T1000 (cell line): ENCODE data around the gene RAB5A.
"Not testable (repeated sequence)": the region's sequence is repeated elsewhere in the genome, so short reads cannot be mapped to it uniquely, and the experiment has no call there.

ENCODE experiments used
- DNase-seq: peaks from one replicate; lab custom pipeline; 2025; ENCODE audit warnings: mixed read lengths; lab: John Stamatoyannopoulos, UW

RAB5A gene

GRCh38 chr3:19946832-19947548, at the start of gene RAB5A:
Gene RAB5A (plus strand): TSS chr3:19947097. CDS start chr3:19950899, 3,802 bp downstream.
- peak; percentile 96 for DNase-seq

- no peak for DNase-seq
Observed at GRCh38 chr3:19898721-19899120, 48.2 kb upstream of the RAB5A start.

GRCh38 chr3:19899264-19899663, 47.6 kb upstream of the RAB5A start:
- DNase-seq: no peak

- DNase-seq: not testable (repeated sequence)
Observed at GRCh38 chr3:19899833-19900232, 47.1 kb upstream of the RAB5A start.

- no peak for DNase-seq
Observed at GRCh38 chr3:19901337-19901736, 45.6 kb upstream of the RAB5A start.

GRCh38 chr3:19901918-19902317, 45.0 kb upstream of the RAB5A start:
- DNase-seq: no peak

GRCh38 chr3:19903649-19904048, 43.2 kb upstream of the RAB5A start:
- no peak for DNase-seq

GRCh38 chr3:19907523-19907922, 39.4 kb upstream of the RAB5A start:
- DNase-seq: no peak

GRCh38 chr3:19911452-19911851, 35.4 kb upstream of the RAB5A start:
- DNase-seq: no peak

- DNase-seq: no peak
Observed at GRCh38 chr3:19917167-19917566, 29.7 kb upstream of the RAB5A start.

- no peak for DNase-seq
Observed at GRCh38 chr3:19920401-19921080, 26.4 kb upstream of the RAB5A start.

GRCh38 chr3:19931180-19931692, 15.7 kb upstream of the RAB5A start:
- no peak for DNase-seq

- DNase-seq: no peak
Observed at GRCh38 chr3:19931767-19932188, 15.1 kb upstream of the RAB5A start.

- no peak for DNase-seq
Observed at GRCh38 chr3:19932422-19932821, 14.5 kb upstream of the RAB5A start.

GRCh38 chr3:19934098-19934566, 12.8 kb upstream of the RAB5A start, which contains the start of gene EFHB:
Gene EFHB (minus strand): TSS chr3:19934217. CDS start chr3:19934018, 199 bp downstream.
- DNase-seq: no peak

GRCh38 chr3:19937459-19938294, 9.2 kb upstream of the RAB5A start:
- DNase-seq: no peak

GRCh38 chr3:19938295-19938627, 8.6 kb upstream of the RAB5A start:
- no peak for DNase-seq

- no peak for DNase-seq
Observed at GRCh38 chr3:19940643-19941042, 6.3 kb upstream of the RAB5A start.

- DNase-seq: no peak
Observed at GRCh38 chr3:19945534-19945933, 1.4 kb upstream of the RAB5A start.

GRCh38 chr3:19945969-19946831, 697 bp upstream of the RAB5A start:
- DNase-seq: no peak

GRCh38 chr3:19947549-19948225, 790 bp downstream of the RAB5A start:
- DNase-seq: no peak
